Islet of Langerhans (tissue), 1 donor: ENCODE measurements around the gene LRPAP1.

Experiments
- FAIRE-seq: peaks from one replicate; lab custom pipeline; 2011; peaks lifted over from hg19 to GRCh38; lab: Jason Lieb, UNC

Gene LRPAP1

DNA sequence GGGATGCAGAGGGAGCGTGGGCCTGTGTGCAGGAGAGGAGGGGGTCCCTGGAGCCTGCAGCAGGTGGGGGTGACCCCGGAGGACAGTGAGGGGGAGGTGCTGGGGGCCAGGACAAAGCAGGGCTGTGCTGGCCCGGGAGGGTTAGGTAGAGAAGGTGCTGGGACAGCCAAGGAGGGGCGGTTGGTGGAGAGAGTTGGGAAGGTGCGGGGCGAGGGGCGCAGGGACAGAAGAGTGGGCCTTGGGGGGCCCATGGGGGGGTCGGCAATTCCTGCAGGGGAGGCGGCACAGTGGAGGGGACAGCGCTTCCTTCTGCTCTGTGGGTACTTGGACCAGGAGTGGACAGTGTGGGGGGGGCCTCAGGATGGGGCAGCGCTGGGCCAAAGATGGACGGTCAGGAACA lies 32.5 kb downstream of the LRPAP1 start:
- FAIRE-seq = no peak

DNA sequence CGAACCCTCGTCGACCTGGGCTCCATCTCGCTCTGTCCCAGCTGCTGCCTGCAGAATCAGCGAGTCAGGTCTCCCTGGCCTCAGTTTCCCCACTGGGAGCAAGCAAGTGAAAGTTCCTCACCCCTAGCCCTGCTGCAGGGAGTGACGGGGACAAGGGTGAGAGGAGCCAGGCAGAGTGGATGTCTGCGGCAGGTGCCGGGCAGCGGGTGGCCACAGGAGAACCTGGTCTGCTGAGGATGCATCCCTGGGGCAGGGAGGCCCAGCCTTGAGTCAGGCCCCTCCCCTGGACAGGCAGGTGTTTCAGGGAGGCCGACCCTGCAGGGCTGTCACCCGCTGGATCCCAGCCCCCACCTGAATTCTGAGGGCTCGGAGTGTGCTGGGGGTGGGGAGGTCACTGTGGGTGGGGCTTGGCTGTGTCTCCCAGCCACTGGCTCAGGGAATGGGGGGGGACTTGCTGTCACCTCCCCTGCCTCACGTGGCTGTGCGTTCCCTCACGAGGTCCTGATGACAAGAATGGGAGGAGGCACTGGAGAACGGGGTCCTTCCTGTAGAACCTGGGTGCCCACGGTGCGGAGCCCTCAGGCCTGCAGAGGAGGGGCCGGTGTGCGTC lies 33.2 kb downstream of the LRPAP1 start:
- FAIRE-seq = no peak

DNA sequence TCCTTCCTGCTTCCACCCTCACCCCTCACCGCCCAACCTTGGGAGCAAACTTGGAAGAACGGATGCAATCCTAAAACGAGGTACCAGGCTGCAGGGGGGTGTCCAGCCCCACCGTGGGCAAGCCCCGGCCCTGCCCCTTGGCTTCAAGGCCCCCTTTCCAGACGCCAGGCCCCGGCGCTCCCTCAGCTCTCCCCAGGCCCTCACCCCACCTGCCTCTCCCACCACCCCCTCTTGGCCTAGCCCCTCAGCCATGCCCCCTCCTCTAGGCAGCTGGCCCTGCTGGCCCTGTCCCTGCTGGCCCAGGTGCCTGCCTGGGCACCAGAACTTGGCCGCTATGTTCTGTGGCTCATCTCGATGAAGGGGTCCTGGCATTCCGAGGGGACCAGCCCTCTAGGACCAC lies 33.8 kb downstream of the LRPAP1 start:
- no peak for FAIRE-seq

DNA sequence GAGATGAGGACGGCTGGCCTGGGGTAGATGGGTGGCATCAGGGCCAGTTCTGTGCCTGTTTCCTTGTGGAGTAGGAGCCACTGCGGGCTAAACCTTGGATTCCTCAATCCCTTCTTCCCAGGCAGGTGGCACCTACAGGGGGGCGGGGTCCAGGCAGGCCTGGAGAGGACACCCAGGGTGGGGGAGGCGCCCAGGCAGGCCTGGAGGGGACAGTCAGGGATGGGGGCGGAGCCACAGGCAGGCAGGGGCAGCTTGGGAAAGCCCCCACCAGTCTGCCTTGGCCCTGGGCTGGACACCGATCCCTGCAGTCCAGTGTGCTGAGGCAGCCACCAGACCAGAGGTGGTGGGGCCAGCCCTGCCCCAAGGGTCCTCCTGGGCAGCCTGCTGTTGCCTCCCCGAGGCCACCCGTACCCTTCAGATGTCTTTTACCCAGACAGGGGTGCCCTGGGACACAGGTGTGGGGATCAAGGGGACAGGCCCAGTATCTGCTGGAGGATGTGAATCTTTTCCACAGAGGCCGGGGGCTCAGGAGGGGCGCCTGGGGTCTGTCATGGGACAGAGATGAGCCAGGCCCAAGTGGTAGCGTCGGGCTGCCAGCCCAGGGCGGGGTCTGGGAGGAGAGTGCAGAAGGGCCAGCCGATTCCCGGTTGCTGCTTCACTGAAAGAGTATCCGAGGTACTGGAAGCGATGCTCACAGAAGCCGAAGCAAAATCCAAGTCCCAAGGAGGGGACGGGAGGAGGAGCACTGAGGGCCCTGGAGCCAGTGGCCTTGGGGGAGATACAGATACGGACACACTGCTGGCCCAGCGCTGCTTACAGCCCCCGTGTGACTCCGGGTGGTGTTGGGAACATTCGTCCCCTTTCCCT lies 34.5 kb downstream of the LRPAP1 start:
- FAIRE-seq = no peak

DNA sequence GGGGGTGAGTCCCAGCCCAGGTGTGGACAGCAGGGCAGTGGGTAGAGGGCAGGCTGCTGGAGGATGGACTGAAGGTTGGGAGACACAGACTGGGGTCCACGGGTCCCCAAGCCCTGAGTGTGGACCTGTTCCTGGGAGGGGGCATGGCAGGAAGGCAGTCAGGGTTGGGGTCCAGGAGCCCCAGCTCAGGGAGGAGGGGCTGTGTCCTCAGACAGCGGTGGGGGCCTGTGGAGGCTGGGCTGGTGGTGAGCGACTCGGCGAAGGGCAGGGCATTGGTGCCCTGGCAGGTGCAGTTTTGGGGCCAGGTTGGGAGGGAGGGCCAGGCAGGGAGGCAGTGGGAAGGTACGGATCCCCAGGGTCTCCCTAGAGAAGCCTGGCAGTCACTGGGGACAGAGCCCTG lies 35.1 kb downstream of the LRPAP1 start:
- no peak for FAIRE-seq

DNA sequence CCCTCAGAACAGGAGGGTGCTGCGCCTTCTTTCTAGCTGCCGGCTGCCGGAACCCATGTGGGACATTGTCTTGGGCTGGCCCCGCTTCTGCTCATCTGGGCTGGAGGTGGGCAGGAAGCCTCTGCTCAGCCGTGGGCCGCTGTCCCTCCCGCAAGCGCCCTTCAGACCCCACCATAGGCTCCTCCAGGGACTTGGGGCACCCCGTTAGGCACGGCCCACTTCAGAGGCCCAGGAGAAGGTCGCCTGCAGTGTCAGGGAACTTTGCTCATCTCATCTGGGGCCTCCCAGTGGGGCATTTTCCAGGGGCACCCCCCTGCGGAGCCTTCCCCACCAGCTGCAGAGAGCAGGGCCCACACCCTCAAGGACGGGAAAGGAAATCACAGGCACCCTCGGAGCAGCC lies 36.2 kb downstream of the LRPAP1 start:
- no peak for FAIRE-seq

DNA sequence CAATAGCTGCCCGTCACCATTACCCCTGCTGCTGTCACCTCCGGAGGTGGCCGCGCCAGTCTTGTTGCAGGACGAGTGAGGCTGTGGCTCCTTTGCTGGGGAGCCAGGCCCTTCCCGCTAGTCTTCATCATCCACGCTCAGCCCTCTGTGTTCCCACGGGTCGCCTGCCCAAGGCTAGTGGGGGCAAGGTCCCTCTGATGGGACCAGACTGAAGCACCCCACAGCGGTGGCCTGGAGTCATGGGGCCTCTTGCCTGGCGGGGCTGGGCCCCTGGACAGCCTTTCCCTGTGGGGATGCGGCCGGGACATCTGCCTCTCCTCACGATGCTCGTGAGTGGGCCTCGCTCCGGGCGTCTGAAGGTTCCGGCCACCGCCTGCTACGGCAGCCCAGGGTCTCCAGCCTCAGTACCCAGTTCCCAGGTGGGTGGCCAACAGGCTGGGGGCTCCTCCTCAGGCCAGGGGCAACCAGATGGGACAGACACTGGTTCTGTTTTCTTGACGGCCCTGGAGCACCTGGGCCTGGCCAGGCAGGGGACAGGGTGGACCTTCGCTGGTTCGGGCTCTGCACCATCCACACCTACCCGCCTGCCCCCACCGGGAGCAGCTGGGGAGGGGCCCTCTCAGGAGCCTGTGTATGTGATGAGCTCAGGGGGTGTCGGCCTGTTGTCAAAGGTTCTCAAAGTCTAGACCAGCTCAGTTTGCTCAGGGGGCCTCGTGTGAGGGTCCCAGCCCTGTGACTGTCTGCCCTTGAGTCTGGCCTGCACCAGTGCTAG lies 36.8 kb downstream of the LRPAP1 start:
- no peak for FAIRE-seq

DNA sequence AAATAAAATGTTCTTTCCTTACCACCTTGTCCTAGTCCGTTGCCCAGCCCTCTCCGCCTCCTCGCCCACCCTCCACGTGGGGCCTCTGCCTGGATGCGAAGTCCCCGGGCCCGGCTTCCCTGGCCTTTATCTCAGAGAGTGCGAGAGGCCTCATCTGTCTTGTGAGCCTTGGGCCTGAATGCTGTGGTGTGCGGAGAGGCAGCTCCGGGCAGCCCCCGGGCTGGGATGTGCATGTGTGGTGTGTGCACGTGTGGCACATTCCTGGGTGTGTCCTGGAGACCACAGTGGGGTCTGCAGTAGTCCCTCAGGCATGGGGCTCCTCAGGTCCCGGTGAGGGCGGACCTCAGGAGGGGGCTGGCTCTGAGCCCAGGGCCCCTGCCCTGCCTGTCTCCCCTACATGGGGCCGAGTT lies 37.8 kb downstream of the LRPAP1 start:
- no peak for FAIRE-seq

DNA sequence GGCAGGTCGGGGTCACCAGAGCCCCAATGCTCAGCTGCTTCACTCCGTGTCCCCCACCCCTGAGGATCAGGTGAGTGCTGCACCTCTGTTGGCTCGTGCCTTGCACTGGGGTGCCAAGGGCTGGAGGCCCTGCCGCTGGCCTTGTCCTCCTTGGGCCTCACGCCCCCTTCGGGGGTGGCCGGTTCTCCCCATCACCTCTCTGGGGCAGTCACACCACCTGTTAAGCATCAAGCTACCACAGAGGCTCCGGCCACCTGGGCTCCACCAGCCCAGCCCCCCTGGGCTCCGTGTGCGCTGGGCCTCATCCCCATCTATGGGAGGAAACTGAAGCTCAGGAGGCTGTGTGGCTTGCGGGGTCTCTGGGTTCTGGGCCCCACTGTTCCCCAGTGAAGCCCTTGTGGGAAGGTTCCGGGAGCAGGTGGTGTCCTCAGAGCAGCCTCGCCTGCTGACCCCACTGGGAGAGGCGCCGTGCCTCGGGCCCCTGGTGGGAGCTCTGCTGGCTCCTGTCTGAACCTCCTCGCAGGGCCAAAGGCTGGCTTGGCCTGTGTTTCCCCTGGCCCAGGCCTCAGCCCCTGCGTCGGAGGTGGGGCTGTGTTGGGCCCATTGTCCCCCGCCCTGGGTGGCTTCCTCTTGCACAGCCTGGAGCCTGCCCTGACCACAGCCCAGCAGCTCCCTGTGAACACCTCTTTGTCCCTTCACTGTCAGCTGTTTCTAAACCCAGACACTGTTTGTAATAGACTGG lies 38.3 kb downstream of the LRPAP1 start:
- FAIRE-seq = no peak

DNA sequence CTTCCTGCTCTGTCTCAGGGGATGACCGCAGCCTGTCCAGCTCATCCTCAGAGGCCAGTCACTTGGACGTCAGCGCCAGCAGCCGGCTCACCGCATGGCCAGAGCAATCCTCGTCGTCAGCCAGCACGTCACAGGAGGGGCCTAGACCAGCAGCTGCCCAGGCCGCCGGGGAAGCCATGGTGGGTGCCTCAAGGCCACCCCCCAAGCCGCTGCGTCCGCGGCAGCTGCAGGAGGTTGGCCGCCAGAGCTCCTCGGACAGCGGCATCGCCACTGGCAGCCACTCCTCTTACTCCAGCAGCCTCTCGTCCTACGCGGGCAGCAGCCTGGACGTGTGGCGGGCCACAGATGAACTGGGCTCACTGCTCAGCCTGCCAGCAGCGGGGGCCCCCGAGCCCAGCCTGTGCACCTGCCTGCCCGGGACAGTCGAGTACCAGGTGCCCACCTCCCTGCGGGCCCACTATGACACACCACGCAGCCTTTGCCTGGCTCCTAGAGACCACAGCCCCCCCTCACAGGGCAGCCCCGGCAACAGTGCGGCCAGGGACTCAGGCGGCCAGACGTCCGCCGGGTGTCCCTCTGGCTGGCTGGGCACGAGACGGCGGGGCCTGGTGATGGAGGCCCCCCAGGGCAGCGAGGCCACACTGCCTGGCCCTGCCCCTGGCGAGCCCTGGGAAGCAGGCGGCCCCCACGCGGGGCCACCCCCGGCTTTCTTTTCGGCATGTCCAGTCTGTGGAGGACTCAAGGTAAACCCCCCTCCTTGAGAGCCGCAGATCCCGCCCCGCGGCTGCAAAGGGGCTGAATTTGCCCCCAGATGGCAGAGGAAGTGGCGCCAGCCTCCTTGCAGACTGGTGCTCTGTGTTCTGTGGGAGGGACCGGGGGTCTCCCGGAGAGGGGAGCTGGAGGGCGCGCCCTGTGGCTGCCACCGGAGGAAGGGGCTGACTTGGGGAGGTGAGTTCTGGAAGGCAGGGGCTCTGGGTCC lies 39.2 kb downstream of the LRPAP1 start:
- no peak for FAIRE-seq

DNA sequence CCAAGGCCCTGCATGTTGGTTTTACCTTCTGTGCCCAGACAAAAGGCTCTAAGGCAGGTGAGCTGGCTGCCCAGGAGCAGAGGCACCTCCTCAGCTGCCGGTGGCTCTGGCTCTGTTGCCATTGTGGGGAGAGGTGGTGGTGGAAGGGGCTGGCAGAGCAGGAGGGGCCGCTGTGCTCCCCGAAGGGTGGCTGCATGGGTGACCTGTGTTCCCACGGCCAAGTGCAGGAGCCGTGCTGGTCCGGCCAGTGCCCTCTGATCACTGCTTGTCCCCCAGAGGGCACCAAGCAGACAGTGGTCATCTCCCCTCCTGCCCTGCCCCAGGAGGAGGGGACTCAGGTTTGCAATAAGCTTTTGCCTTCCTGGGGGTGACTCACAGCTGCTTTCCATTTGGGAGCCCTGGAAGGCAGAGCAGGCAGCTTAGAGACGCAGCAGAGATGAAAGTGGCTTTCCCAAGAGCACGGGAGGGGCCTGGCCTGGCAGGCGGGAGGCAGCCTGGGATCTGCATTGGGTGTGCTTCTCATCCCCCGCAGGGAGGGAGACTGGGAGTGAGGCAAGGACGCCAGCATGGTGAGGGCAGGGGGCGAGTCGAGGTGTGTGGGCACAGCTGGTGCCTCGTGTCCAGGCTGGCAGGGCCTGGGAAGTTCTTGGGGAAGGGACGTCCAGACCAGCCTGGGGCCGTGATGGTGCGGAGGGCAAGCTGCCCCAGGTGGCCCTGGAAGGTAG lies 40.4 kb downstream of the LRPAP1 start:
- no peak for FAIRE-seq

DNA sequence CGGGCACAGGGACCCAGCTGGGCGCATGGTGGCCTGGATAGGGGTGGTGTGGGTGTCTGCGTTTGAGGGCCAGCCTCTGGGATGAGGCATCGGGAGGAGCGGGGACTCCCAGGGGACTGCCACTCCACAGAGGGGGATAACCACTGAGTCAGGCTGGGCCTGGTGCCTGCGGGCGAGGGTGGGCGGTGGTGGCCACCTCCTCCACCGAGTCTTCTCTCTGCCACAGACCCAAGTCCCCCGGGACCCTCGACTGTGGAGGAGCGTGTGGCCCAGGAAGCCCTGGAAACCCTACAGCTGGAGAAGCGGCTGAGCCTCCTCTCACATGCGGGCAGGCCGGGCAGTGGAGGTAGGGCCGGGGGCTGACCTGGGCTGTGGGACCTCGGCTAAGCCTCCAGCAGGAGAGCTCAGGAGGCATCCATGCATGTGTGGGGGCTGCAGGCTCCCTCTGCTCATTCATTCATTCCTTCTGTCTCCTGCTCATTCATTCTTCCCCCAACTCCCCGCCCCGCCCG lies 42.7 kb downstream of the LRPAP1 start:
- FAIRE-seq = no peak

DNA sequence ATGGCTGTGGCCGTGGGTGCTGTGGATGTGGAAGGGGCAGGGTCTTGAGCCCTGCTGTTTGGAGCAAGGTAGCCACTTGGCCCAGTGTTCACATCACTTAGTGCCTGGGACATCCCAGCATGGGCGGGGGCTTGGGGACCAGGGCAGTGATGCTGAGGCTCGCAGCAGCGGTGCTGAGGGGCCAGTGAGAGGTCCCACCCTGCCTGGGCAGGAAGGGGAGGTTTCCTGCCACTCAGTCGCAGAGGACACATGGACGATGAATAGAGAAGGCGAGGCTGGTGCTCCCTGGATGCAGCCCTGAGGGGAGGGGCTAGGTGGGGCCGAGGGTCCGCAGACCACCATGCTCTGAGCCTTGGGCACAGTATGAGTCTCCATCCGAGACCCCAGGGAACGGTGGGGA lies 43.4 kb downstream of the LRPAP1 start:
- FAIRE-seq = no peak

DNA sequence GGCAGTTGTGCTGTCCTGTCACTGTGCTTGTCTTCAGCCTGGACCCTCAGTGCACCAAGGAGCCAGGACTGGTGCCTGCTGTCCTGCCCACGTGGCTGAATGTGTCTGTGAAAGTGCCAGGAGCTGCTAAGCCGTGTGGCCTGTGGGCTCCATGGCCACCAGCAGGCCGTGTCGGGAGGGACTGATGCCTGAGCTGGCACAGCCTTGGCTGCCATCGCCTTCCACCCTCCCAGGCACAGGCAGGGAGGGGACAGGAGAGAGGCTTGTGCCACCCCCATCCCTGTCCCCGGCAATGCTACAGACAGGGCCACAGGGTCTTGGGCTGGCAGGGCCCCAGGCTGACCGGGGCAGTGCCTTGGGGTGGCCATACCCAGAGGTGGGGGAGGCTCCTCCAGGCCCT lies 44.4 kb downstream of the LRPAP1 start:
- FAIRE-seq = no peak

DNA sequence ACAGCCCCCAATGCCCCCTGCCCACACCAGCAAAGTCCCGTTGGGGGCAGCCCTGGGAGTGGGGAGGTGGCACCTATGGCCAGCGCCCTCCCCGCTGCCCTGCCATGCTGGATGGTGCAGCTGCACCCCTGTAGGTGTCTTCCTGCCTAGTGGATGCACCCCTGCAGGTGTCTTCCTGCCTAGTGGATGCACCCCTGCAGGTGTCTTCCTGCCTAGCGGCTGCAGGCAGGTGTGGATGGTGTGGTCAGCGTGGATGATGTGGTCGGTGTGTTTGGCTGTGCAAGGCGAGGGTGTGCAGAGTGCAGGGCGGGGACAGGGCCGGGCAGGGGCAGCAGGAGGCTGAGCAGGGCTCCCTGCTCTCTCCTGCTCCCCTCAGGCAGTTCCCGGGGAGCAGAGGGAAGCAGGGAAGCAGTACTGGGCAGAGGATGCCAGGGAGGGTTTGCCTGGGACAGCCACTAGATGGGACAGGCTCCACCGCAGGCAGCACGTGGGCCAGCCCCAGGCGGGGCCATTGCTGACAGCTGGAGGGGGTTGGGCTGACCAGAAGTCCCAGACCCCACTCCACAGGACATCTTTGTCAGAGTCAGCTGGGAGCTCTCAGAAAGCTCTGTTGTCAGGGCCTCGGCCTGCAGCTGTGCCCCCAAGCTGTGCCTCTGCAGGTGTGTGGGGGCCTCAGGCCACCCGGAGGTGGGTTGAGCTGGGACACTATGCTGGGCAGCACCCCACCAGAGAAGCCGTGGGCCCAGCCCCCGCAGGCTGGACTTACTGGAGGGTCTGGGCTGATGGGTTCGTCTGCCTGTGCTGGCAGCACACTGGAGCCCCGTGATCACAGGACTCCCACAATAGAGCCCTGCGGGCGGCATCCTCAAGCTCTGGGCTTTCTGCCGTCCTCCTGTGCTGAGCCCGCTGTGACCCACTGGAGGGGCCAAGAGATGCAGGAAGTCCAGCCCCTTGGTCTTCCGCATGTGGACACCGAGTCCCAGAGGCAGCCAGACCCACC lies 45.4 kb downstream of the LRPAP1 start:
- no peak for FAIRE-seq

DNA sequence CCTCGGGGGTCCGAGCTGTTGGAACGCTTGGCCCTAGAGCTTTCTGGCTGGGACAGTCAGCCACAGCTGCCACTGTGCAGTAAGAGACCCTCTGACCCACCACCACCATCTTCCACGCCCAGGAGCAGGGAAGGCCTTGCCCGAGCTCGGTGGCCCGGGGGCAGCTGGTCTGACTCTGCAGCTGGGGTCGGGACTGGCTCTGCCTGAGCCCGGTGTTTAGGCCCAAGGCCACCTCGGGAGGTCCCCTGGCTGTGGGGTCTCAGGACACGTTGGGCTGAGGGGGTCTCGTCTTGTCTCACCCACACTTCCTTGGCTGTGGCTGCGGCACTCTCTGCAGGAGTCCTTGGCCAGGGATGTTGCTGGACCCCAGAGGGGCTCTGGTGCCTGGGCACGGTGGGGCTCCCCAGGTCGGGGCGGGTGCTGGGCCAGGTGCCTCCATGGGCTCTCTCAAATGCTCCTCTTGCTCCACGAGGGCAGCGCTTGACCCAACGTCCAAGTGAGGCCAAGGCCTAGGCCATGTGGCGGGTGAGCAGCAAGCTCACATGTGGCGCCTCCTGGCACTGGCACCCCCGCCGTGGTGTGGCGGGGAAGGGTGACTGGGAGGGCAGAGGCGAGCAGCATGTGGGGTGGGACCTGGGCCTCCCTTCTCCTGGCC lies 46.2 kb downstream of the LRPAP1 start:
- FAIRE-seq = no peak

DNA sequence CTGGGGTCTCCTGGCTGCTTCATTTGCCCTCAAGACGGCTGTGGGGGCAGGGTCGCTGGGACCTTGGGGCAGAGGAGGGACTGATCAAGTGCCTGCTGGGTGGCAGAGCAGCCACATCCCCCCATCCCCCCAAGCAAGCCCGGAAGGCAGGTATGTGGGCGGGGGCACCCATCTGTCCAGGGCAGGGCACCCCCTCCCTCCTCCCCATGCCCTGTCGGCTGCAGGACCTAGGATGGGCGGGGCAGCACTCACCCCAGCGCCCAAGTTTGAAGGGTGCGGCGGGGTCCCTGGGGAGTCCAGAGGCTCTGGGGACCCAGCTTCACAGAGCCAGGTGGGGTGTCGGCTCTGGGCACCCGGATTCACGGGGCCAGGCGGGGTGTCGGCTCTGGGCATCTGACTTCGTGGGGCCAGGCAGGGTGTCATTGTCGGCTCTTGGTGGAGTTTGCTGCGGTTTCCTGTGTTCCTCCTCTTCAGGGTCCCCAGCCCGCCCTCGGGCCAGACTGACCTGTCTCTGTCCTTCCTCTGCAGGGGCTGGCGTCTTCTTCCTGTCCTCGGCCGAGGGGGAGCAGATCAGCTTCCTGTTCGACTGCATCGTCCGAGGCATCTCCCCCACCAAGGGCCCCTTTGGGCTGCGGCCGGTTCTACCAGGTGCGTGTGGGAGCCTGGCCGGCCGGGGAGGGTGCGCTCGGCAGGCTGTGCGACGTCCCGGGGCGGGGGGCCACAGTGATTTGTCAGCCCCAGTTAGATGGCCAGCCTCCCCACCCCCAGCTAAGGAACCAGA lies 47.0 kb downstream of the LRPAP1 start:
- no peak for FAIRE-seq
